IMR-90 (cell line): ENCODE data around the gene EAF1. TPM values are rescaled to one million over a fixed set of nuclear protein-coding genes. Genes with fewer than 3 reads are reported as not detected.

Source experiments
- ATAC-seq: fragments of 200-7000 bp; cut with Tn5 transposase; 2 replicates; pipeline ENCODE4 v1.9.1; 2020; ENCODE audit warnings: low read depth, mild to moderate bottlenecking, moderate library complexity
- BruUV-seq: library from RNA; stranded (reverse); fragments of 400-500 nt; replicated peaks from 2 replicates; lab custom pipeline; 2021; lab: Mats Ljungman, UMichigan
- CTCF ChIA-PET: fragments of 300-600 bp; formaldehyde crosslinking; extraction: SDS; loops from one replicate; lab custom pipeline; 2021; ENCODE audit warnings: antibody characterized with exemption; lab: Yijun Ruan, JAX
- POLR2A ChIA-PET: fragments of 300-600 bp; sonication (Branson Sonifier 250); formaldehyde crosslinking; loops from one replicate; lab custom pipeline; 2022; ENCODE audit warnings: antibody characterized with exemption; ENCODE audit not compliant: unreplicated experiment; lab: Charles Lee
- DNase-seq: peaks from one replicate; pipeline ENCODE4 v3.0.0; 2013
- H2AFZ ChIP-seq: replicated peaks from 2 replicates; pipeline ENCODE3; 2013; ENCODE audit warnings: low read length, mild to moderate bottlenecking; ENCODE audit not compliant: poor library complexity
- H2AK5ac ChIP-seq: 2 replicates; pipeline ENCODE4 v1.6.1; 2013; ENCODE audit warnings: low read depth, low read length, inconsistent platforms
- H2AK9ac ChIP-seq: replicated peaks from 2 replicates; pipeline ENCODE3; 2013; ENCODE audit warnings: mild to moderate bottlenecking, low read depth, low read length, moderate library complexity; ENCODE audit not compliant: poor library complexity
- H2BK120ac ChIP-seq: 2 replicates; pipeline ENCODE4 v1.6.1; 2013; ENCODE audit warnings: low read depth, low read length, inconsistent platforms
- H2BK15ac ChIP-seq: 3 replicates; pipeline ENCODE4 v1.6.1; 2013; ENCODE audit warnings: low read depth, low read length, inconsistent platforms
- H2BK20ac ChIP-seq: 2 replicates; pipeline ENCODE4 v1.6.1; 2013; ENCODE audit warnings: low read depth, mild to moderate bottlenecking, inconsistent platforms, low read length, moderate library complexity
- H2BK5ac ChIP-seq: 2 replicates; pipeline ENCODE4 v1.6.1; 2013; ENCODE audit warnings: mild to moderate bottlenecking, low read depth, low read length, inconsistent platforms; ENCODE audit not compliant: poor library complexity, severe bottlenecking
- H3K14ac ChIP-seq: replicated peaks from 2 replicates; pipeline ENCODE4 v1.6.1; 2013; ENCODE audit warnings: low read depth, low read length, inconsistent platforms
- H3K18ac ChIP-seq: 2 replicates; pipeline ENCODE4 v1.6.1; 2013; ENCODE audit warnings: low read depth, low read length, control low read depth
- H3K23ac ChIP-seq: 2 replicates; pipeline ENCODE4 v1.6.1; 2013; ENCODE audit warnings: low read depth, low read length, inconsistent platforms
- H3K27ac ChIP-seq: 2 replicates; pipeline ENCODE4 v1.5.1; 2013; ENCODE audit warnings: mild to moderate bottlenecking, control low read depth, low read length; ENCODE audit not compliant: insufficient read depth
- H3K27me3 ChIP-seq: 2 replicates; pipeline ENCODE4 v1.6.1; 2013; ENCODE audit warnings: low read length; ENCODE audit not compliant: control insufficient read depth, insufficient read depth
- H3K36me3 ChIP-seq: 2 replicates; pipeline ENCODE4 v1.6.1; 2013; ENCODE audit warnings: low read length, mixed read lengths; ENCODE audit not compliant: control insufficient read depth, insufficient read depth
- H3K4ac ChIP-seq: 2 replicates; pipeline ENCODE4 v1.6.1; 2013; ENCODE audit warnings: low read depth, low read length, inconsistent platforms
- H3K4me1 ChIP-seq: 2 replicates; pipeline ENCODE4 v1.6.1; 2013; ENCODE audit warnings: low read length, mixed read lengths; ENCODE audit not compliant: control insufficient read depth, insufficient read depth
- H3K4me2 ChIP-seq: 2 replicates; pipeline ENCODE4 v1.6.1; 2013; ENCODE audit warnings: low read depth, mild to moderate bottlenecking, control low read depth, low read length, moderate library complexity
- H3K4me3 ChIP-seq: 2 replicates; pipeline ENCODE4 v1.5.1; 2013; ENCODE audit warnings: low read depth, mild to moderate bottlenecking, control low read depth, low read length, moderate library complexity; ENCODE audit not compliant: insufficient read depth
- H3K56ac ChIP-seq: 2 replicates; pipeline ENCODE4 v1.6.1; 2013; ENCODE audit warnings: low read length, inconsistent platforms; ENCODE audit not compliant: insufficient read depth; ENCODE audit errors: extremely low read depth
- H3K79me1 ChIP-seq, 2 experiments: 2 replicates each; pipeline ENCODE4 v1.6.1; 2013; ENCODE audit warnings: low read length in 2 of 2, inconsistent platforms in 1 of 2, low read depth in 1 of 2
- H3K9ac ChIP-seq: 2 replicates; pipeline ENCODE4 v1.6.1; 2013; ENCODE audit warnings: low read depth, low read length, control low read depth
- H3K9me1 ChIP-seq: 2 replicates; pipeline ENCODE4 v1.6.1; 2013; ENCODE audit warnings: low read length, inconsistent platforms; ENCODE audit not compliant: insufficient read depth
- H3K9me3 ChIP-seq: 2 replicates; pipeline ENCODE4 v1.6.1; 2013; ENCODE audit warnings: low read length; ENCODE audit not compliant: control insufficient read depth, insufficient read depth
- H4K20me1 ChIP-seq: 2 replicates; pipeline ENCODE4 v1.6.1; 2013; ENCODE audit warnings: low read length, inconsistent platforms; ENCODE audit not compliant: insufficient read depth
- H4K5ac ChIP-seq: 2 replicates; pipeline ENCODE4 v1.6.1; 2013; ENCODE audit warnings: mild to moderate bottlenecking, low read depth, low read length, control low read depth
- H4K8ac ChIP-seq, 2 experiments: 2 replicates each; pipeline ENCODE4 v1.6.1; 2013; ENCODE audit warnings: low read depth in 2 of 2, low read length in 2 of 2, control low read depth in 1 of 2, inconsistent platforms in 1 of 2
- H4K91ac ChIP-seq: 2 replicates; pipeline ENCODE4 v1.6.1; 2013; ENCODE audit warnings: low read depth, low read length, inconsistent platforms; ENCODE audit not compliant: insufficient read depth
- BHLHE40 ChIP-seq: fragments of 150-350 bp; IDR thresholded peaks from 2 replicates; pipeline ENCODE4 v1.6.1; 2016; ENCODE audit warnings: mild to moderate bottlenecking, low read depth, low read length
- CEBPB ChIP-seq: IDR thresholded peaks from 2 replicates; pipeline ENCODE4 v1.6.1; 2012; ENCODE audit warnings: low read depth, low read length, improper control_type of control experiment
- FOS ChIP-seq: fragments of 150-350 bp; IDR thresholded peaks from 2 replicates; pipeline ENCODE4 v1.6.1; 2016; ENCODE audit warnings: low read depth, low read length
- MAFK ChIP-seq: IDR thresholded peaks from 2 replicates; pipeline ENCODE4 v1.6.1; 2012; ENCODE audit warnings: low read depth, low read length, improper control_type of control experiment
- MAZ ChIP-seq: IDR thresholded peaks from 2 replicates; pipeline ENCODE4 v1.6.1; 2012; ENCODE audit warnings: low read depth, mild to moderate bottlenecking, low read length, improper control_type of control experiment, moderate library complexity, borderline replicate concordance
- MXI1 ChIP-seq: IDR thresholded peaks from 2 replicates; pipeline ENCODE4 v1.6.1; 2012; ENCODE audit warnings: low read depth, mild to moderate bottlenecking, low read length, moderate library complexity, borderline replicate concordance
- NFE2L2 ChIP-seq: fragments of 150-350 bp; IDR thresholded peaks from 2 replicates; pipeline ENCODE4 v1.6.1; 2016; ENCODE audit warnings: low read depth, mild to moderate bottlenecking, low read length
- POLR2A ChIP-seq: IDR thresholded peaks from 2 replicates; pipeline ENCODE4 v1.6.1; 2012; ENCODE audit warnings: mild to moderate bottlenecking, low read depth, low read length
- RAD21 ChIP-seq: IDR thresholded peaks from 2 replicates; pipeline ENCODE4 v1.6.1; 2012; ENCODE audit warnings: low read length, improper control_type of control experiment
- RCOR1 ChIP-seq: IDR thresholded peaks from 2 replicates; pipeline ENCODE4 v1.6.1; 2012; ENCODE audit warnings: mild to moderate bottlenecking, low read length, improper control_type of control experiment; ENCODE audit not compliant: insufficient replicate concordance
- RFX5 ChIP-seq: IDR thresholded peaks from 2 replicates; pipeline ENCODE4 v1.8.0; 2012; ENCODE audit warnings: low read depth, mild to moderate bottlenecking, low read length, moderate library complexity
- SMC3 ChIP-seq: fragments of 150-350 bp; IDR thresholded peaks from 2 replicates; pipeline ENCODE4 v1.6.1; 2016; ENCODE audit warnings: low read depth, mild to moderate bottlenecking, antibody characterized with exemption, low read length, moderate library complexity
- WGBS, 2 experiments: methylation state at CpG; one replicate each; pipeline versions ENCODE4 v1.1.5 to v1.1.7; 2013; ENCODE audit warnings: missing lambda C conversion rate in 2 of 2; ENCODE audit not compliant: insufficient read length in 1 of 2; ENCODE audit errors: extremely low coverage in 2 of 2; 5-methylcytosine and 5-hydroxymethylcytosine counted together
- dilution Hi-C: fragments of 300-500 bp; cut with HindIII; formaldehyde crosslinking; loops from one replicate; pipeline ENCODE4 v1.14.3; 2018; ENCODE audit warnings: low sequenced_read_pairs; ENCODE audit not compliant: unreplicated experiment
- in situ Hi-C: fragments of 300-500 bp; cut with MboI; formaldehyde crosslinking; loops from 3 replicates; pipeline ENCODE4 v1.14.3; 2019; ENCODE audit warnings: low sequenced_read_pairs, inconsistent platforms, mixed read lengths
- intact Hi-C: fragments of 100-400 bp; cut with micrococcal nuclease; formaldehyde crosslinking; loops from 2 replicates; pipeline ENCODE4 v1.10.0; 2022
- polyA plus RNA-seq, 3 experiments: library from polyadenylated mRNA; depleted of rRNA; stranded (reverse); fragments of >200 nt; gene quantifications; 2 replicates each; pipeline ENCODE4 v1.2.3, GENCODE V29; 2012; ENCODE audit warnings: low replicate concordance in 1 of 3
- total RNA-seq: library from RNA; depleted of rRNA; stranded (reverse); fragments of >200 nt; gene quantifications from 2 replicates; pipeline ENCODE4 v1.2.3, GENCODE V29; 2012
- TF ChIP-seq, protein P1 (sequence below): fragments of 150-350 bp; IDR thresholded peaks from 2 replicates; pipeline ENCODE4 v1.6.1; 2016; ENCODE audit warnings: low read depth, mild to moderate bottlenecking, low read length, moderate library complexity, borderline replicate concordance
- TF ChIP-seq, protein P2 (sequence below): conservative IDR thresholded peaks from 2 replicates; pipeline ENCODE4 v1.5.1; 2012; ENCODE audit warnings: mild to moderate bottlenecking, low read depth, low read length, improper control_type of control experiment
- TF ChIP-seq, protein P3 (sequence below): fragments of 150-350 bp; IDR thresholded peaks from 2 replicates; pipeline ENCODE4 v1.6.1; 2017; ENCODE audit warnings: mild to moderate bottlenecking, antibody characterized with exemption, low read length, low read depth

EAF1 gene
- total and polyA plus RNA-seq, 2 of the 4 experiments (the other 2 are of a cell fraction) = 7.0 to 21.3 TPM

DNA sequence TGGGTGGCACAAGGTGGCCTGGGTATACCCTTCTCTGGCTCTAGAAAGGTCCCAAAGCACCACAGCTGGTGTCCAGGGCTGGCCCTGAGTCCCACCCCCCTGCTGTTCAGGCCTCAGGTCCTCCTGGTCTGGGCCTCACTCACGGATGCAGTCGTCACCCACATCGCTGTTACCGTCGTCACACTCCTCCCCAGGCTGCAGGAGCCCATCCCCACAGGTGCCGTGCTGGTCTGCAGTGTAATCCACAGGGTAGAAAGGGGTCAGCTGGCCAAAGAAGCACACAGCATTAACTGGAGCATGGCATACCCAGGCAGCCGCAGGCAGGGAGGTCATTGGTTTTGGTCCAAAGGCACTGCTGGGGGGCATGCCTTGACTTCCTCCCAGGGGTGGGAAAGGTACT, 28.4 kb downstream of the EAF1 start:
- H4K5ac ChIP-seq = no peak overlapping the region
- no TSS peak for BruUV-seq
- H2BK5ac ChIP-seq = no peak overlapping the region
- peaks cover 2% of the 10 kb centered on the region; the same call in 1 of the 2 replicates for H3K9me3 ChIP-seq
- intact Hi-C loops (no loop called here), dilution Hi-C loops (no loop called here), in situ Hi-C loops (no loop called here)
- H3K56ac ChIP-seq = no peak overlapping the region
- no peaks in the 10 kb centered on the region for H3K9me1 ChIP-seq
- H3K9ac ChIP-seq = no peak overlapping the region
- H2AFZ ChIP-seq = no peak overlapping the region
- no peak overlapping the region for H2BK15ac ChIP-seq
- no peak overlapping the region for H3K4me3 ChIP-seq
- H2BK20ac ChIP-seq = no peak overlapping the region
- no peak for ATAC-seq
- no peaks in the 10 kb centered on the region for H3K36me3 ChIP-seq
- H2AK9ac ChIP-seq = no peak overlapping the region
- CTCF ChIA-PET = no interaction called here
- H3K4ac ChIP-seq = no peak overlapping the region
- no CpG with 5 or more reads among the region's 7 CpGs for WGBS, 2 experiments
- no peaks in the 10 kb centered on the region; the same call in 1 of the 2 replicates for H4K20me1 ChIP-seq
- H2AK5ac ChIP-seq = no peak overlapping the region
- H3K23ac ChIP-seq = no peak overlapping the region
- no peak overlapping the region for H3K4me2 ChIP-seq
- POLR2A ChIA-PET = no interaction called here
- no peak overlapping the region for H3K27ac ChIP-seq
- H3K79me1 ChIP-seq = no peaks in the 10 kb centered on the region
- DNase-seq = no peak
- no peaks in the 10 kb centered on the region for H3K4me1 ChIP-seq
- H2BK120ac ChIP-seq = no peak overlapping the region
- H3K27me3 ChIP-seq = no peaks in the 10 kb centered on the region; the same call in 1 of the 2 replicates
- H3K18ac ChIP-seq = no peak overlapping the region
- no peak overlapping the region for H4K8ac ChIP-seq
- H3K14ac ChIP-seq = no peak overlapping the region
- no peak overlapping the region for H4K91ac ChIP-seq
- TF ChIP-seq RAD21 (no peak), RFX5 (no peak), BHLHE40 (no peak), MAZ (no peak), POLR2A (no peak), RCOR1 (no peak), MXI1 (no peak), MAFK (no peak), FOS (no peak), SMC3 (no peak), CEBPB (no peak), NFE2L2 (no peak)
- TF ChIP-seq, protein P1, sequence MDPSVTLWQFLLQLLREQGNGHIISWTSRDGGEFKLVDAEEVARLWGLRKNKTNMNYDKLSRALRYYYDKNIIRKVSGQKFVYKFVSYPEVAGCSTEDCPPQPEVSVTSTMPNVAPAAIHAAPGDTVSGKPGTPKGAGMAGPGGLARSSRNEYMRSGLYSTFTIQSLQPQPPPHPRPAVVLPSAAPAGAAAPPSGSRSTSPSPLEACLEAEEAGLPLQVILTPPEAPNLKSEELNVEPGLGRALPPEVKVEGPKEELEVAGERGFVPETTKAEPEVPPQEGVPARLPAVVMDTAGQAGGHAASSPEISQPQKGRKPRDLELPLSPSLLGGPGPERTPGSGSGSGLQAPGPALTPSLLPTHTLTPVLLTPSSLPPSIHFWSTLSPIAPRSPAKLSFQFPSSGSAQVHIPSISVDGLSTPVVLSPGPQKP = no peak
- TF ChIP-seq, protein P2, sequence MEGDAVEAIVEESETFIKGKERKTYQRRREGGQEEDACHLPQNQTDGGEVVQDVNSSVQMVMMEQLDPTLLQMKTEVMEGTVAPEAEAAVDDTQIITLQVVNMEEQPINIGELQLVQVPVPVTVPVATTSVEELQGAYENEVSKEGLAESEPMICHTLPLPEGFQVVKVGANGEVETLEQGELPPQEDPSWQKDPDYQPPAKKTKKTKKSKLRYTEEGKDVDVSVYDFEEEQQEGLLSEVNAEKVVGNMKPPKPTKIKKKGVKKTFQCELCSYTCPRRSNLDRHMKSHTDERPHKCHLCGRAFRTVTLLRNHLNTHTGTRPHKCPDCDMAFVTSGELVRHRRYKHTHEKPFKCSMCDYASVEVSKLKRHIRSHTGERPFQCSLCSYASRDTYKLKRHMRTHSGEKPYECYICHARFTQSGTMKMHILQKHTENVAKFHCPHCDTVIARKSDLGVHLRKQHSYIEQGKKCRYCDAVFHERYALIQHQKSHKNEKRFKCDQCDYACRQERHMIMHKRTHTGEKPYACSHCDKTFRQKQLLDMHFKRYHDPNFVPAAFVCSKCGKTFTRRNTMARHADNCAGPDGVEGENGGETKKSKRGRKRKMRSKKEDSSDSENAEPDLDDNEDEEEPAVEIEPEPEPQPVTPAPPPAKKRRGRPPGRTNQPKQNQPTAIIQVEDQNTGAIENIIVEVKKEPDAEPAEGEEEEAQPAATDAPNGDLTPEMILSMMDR = no peak
- TF ChIP-seq, protein P3, sequence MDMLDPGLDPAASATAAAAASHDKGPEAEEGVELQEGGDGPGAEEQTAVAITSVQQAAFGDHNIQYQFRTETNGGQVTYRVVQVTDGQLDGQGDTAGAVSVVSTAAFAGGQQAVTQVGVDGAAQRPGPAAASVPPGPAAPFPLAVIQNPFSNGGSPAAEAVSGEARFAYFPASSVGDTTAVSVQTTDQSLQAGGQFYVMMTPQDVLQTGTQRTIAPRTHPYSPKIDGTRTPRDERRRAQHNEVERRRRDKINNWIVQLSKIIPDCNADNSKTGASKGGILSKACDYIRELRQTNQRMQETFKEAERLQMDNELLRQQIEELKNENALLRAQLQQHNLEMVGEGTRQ = no peak
